HepG2 (cell line): ENCODE data around the gene CACNA1D. TPM values are rescaled to one million over a fixed set of nuclear protein-coding genes. Genes with fewer than 3 reads are reported as not detected.

ENCODE experiments used
- ATF7-NPFF ChIP-seq: sonication (generic); formaldehyde crosslinking; IDR thresholded peaks from 2 replicates; pipeline ENCODE4 v1.8.1; 2023; ENCODE audit warnings: mild to moderate bottlenecking, low read depth, missing genetic modification reagents, moderate library complexity
- BCL6 ChIP-seq: IDR thresholded peaks from 2 replicates; pipeline ENCODE4 v1.6.1; 2016; ENCODE audit warnings: missing genetic modification reagents, missing compliant biosample characterization
- CEBPB ChIP-seq: IDR thresholded peaks from 2 replicates; pipeline ENCODE4 v1.6.1; 2011; ENCODE audit warnings: low read depth, low read length, improper control_type of control experiment, borderline replicate concordance
- ELF1 ChIP-seq: sonication (generic); formaldehyde crosslinking; IDR thresholded peaks from 2 replicates; pipeline ENCODE4 v1.4.0; 2020; ENCODE audit warnings: missing genetic modification reagents
- FOXO4 ChIP-seq: sonication (generic); formaldehyde crosslinking; conservative IDR thresholded peaks from 2 replicates; pipeline ENCODE4 v1.8.1; 2023; ENCODE audit warnings: missing genetic modification reagents
- MAX ChIP-seq: IDR thresholded peaks from 2 replicates; pipeline ENCODE4 v1.6.1; 2012; ENCODE audit warnings: inconsistent platforms
- PAF1 ChIP-seq: IDR thresholded peaks from 2 replicates; pipeline ENCODE4 v1.6.1; 2016; ENCODE audit warnings: missing genetic modification reagents, missing compliant biosample characterization
- PAXIP1 ChIP-seq: sonication (generic); formaldehyde crosslinking; conservative IDR thresholded peaks from 2 replicates; pipeline ENCODE4 v1.4.0; 2020; ENCODE audit warnings: mild to moderate bottlenecking, missing genetic modification reagents, moderate library complexity
- ZFP62 ChIP-seq: sonication (generic); formaldehyde crosslinking; IDR thresholded peaks from 2 replicates; pipeline ENCODE4 v1.4.0; 2020; ENCODE audit warnings: missing genetic modification reagents
- ZNF451 ChIP-seq: sonication (generic); formaldehyde crosslinking; IDR thresholded peaks from 2 replicates; pipeline ENCODE4 v1.5.0; 2020; ENCODE audit warnings: mild to moderate bottlenecking, missing genetic modification reagents
- ZNF556 ChIP-seq: sonication (generic); formaldehyde crosslinking; IDR thresholded peaks from 2 replicates; pipeline ENCODE4 v1.4.0; 2020; ENCODE audit warnings: mild to moderate bottlenecking, missing genetic modification reagents, borderline replicate concordance
- polyA plus RNA-seq, 8 experiments: library from polyadenylated mRNA; depleted of rRNA in 3 of 8; stranded (reverse) in 7 of 8; unstranded in 1 of 8; fragments of >200 nt; fragmentation: Illumina TruSeq in 4 of 8; extraction: Trizol in 4 of 8; gene quantifications; 2 replicates each; pipeline versions ENCODE4 v1.2.1 to v1.2.3, GENCODE V29; 2011 to 2016; ENCODE audit warnings: low read depth in 4 of 8, missing spikeins in 1 of 8, mixed read lengths in 1 of 8; ENCODE audit not compliant: insufficient read depth in 1 of 8
- total RNA-seq, 5 experiments: library from RNA; depleted of rRNA; stranded (reverse); fragments of >200 nt; fragmentation: Illumina TruSeq; extraction: Trizol; gene quantifications; 2 replicates each; pipeline ENCODE4 v1.2.3, GENCODE V29; 2016; ENCODE audit warnings: low read depth in 1 of 5

Gene CACNA1D
- total and polyA plus RNA-seq, 2 of the 13 experiments (the other 11 are each of a cell fraction or from before 2014, with no cell fraction given): 0.26 to 0.38 TPM

- TF ChIP-seq PAF1 (no peak), ZFP62 (no peak), ZNF451 (CRISPR knock-in tag) (no peak), CEBPB (no peak), FOXO4 (CRISPR knock-in tag) (no peak), ATF7-NPFF (CRISPR knock-in tag) (no peak), MAX (no peak), ZNF556 (CRISPR knock-in tag) (no peak), PAXIP1 (CRISPR knock-in tag) (no peak), BCL6 (CRISPR knock-in tag) (no peak), ELF1 (CRISPR knock-in tag) (no peak)
These were observed 3.9 kb upstream of the CACNA1D start (continued) for GRCh38 chr3:53490459-53490968.
